Kidney epithelial cell (primary cell): ENCODE data around the gene SFI1. TPM values are rescaled to one million over a fixed set of nuclear protein-coding genes. Genes with fewer than 3 reads are reported as not detected.

Experiments
- DNase-seq: peaks from one replicate; pipeline ENCODE4 v3.0.0-alpha.2; 2010; ENCODE audit warnings: low read depth
- H3K27me3 ChIP-seq: 2 replicates; pipeline ENCODE4 v1.6.0; 2011; ENCODE audit warnings: low read length; ENCODE audit not compliant: control insufficient read depth, insufficient read depth
- H3K36me3 ChIP-seq: 2 replicates; pipeline ENCODE4 v1.5.1; 2011; ENCODE audit warnings: low read length; ENCODE audit not compliant: control insufficient read depth, insufficient read depth
- H3K4me3 ChIP-seq: 2 replicates; pipeline ENCODE4 v1.5.1; 2011; ENCODE audit warnings: low read depth, mild to moderate bottlenecking, control low read depth, low read length
- CTCF ChIP-seq: IDR thresholded peaks from 2 replicates; pipeline ENCODE4 v1.5.1; 2011; ENCODE audit warnings: mild to moderate bottlenecking, moderate library complexity, low read length, control low read depth, inconsistent platforms; ENCODE audit not compliant: insufficient read depth, poor library complexity, severe bottlenecking
- total RNA-seq: library from RNA; depleted of rRNA; stranded (reverse); fragments of >200 nt; gene quantifications from 2 replicates; pipeline ENCODE4 v1.2.3, GENCODE V29; 2015

Gene SFI1
- total RNA-seq, 1 donor from 2014 or later, result 13.2 TPM

GRCh38 chr22:31629741-31630184 lies 133.4 kb downstream of the SFI1 start:
- H3K36me3 ChIP-seq, result peaks cover 2% of the 10 kb centered on the region
- no peak for DNase-seq
- peak overlapping the region; percentile 67 for H3K4me3 ChIP-seq
- TF ChIP-seq CTCF, result no peak
- no peaks in the 10 kb centered on the region for H3K27me3 ChIP-seq

DNA sequence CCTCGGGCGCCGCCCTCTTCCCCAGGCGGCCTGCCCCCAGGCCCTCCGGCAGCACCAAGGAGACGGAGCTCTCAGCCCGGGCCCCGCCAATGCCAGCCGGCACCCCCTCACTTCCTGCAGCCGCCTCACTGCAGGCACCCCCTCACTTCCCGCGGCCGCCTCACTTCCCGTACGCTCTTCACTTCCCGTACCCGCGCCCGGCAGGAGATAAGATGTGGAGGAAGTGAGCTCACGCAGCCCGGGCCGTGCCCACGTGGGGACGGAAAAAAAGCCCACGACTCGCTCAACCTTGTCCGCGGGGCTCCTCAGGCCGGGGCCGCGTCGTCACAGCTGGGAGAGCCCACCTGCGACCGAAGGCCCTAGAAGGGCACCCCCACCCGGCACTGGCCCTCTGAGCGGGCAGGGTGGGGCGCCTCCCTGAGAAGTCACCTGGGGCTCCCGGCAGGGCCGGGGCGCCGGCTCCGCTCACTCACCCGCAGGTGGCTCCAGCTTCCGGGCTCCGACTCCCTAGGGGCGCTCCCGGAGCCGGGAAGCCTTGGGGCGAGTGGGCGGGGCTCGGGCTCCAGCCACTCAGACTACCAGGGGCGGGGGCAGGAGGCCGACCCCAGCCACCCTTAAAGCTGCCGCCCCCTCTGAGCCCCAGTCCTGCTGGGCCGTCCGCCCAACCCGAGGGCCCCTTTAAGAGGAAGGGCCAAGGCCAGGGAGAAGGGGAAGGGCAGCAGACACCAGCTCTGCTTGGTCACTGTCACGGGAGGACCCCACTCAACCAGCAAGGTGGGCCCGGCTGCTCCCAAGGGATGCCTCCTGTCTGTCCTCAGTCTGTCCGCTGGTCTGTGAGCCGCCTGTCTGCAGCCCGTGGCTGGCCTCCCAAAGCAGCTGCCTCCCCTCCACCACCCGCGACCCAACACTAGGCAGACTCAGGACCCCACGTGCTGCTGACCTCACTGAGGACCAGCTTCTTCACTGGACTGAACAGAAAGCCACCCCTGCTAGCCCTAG lies 134.3 kb downstream of the SFI1 start:
- Histone ChIP-seq H3K4me3 (peak overlapping the region; percentile 67), H3K27me3 (no peaks in the 10 kb centered on the region), H3K36me3 (peaks cover 2% of the 10 kb centered on the region)
- no peak for DNase-seq
- peak; percentile 17 for TF ChIP-seq CTCF

DNA sequence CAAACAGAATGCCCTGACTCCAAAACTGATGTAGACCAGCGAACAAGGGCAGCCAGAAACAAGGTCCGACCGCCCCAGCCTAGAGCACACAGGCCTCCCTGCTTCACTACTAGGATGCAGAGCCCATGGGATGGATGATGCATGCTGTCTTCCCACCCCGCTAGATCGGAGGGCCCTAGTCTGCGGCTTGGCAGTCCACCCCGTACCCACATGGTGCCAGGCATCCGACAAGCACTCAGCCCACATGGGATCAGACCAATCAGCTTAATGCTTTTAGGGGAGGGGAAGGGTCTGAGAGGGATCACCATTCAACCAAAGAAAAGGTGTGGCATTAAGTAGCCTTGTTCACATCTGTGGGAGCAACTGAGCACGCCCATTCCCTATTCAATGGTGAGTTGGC lies 135.1 kb downstream of the SFI1 start:
- Histone ChIP-seq H3K4me3 (no peak overlapping the region), H3K27me3 (no peaks in the 10 kb centered on the region), H3K36me3 (peaks cover 2% of the 10 kb centered on the region)
- no peak for DNase-seq
- TF ChIP-seq CTCF, result no peak

GRCh38 chr22:31635638-31636306 lies 139.4 kb downstream of the SFI1 start:
- TF ChIP-seq CTCF, result no peak
- Histone ChIP-seq H3K4me3 (no peak overlapping the region), H3K27me3 (no peaks in the 10 kb centered on the region), H3K36me3 (no peaks in the 10 kb centered on the region)
- DNase-seq, result no peak

DNA sequence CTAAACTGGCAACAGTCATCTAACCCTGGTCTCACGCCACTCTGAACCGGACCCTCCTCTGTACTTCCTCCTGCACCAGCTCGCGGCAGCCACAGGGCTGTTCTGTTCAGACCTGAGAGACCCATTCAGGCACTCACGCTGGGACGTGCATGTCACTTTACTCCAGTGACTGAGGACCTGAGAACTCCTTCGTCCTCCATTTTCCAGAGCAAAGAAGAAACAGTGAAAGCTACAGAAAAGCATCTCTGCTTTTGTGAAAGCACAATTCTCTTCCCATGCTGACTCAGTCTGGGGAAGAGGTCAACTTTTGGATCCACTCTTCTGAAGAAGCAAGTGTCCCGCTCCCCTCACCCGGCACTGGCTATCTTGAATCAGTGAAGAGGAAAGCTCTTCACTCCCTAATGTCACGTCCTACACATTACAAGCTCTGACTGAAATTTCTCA lies 141.1 kb downstream of the SFI1 start:
- no peak overlapping the region for H3K4me3 ChIP-seq
- H3K27me3 ChIP-seq, result no peaks in the 10 kb centered on the region
- DNase-seq, result no peak
- no peaks in the 10 kb centered on the region for H3K36me3 ChIP-seq
- TF ChIP-seq CTCF, result no peak
